ENCODE data around the gene BABAM1. TPM values are rescaled to one million over a fixed set of nuclear protein-coding genes. Genes with fewer than 3 reads are reported as not detected.
A peak's percentile ranks its signal among the peaks of the same experiment; 100 is the strongest.

BABAM1 gene
- total and polyA plus RNA-seq, 9 of the 15 experiments (the other 6 are each of a cell fraction or from before 2014, with no cell fraction given) = 14.7 to 160 (median 113) TPM

DNA sequence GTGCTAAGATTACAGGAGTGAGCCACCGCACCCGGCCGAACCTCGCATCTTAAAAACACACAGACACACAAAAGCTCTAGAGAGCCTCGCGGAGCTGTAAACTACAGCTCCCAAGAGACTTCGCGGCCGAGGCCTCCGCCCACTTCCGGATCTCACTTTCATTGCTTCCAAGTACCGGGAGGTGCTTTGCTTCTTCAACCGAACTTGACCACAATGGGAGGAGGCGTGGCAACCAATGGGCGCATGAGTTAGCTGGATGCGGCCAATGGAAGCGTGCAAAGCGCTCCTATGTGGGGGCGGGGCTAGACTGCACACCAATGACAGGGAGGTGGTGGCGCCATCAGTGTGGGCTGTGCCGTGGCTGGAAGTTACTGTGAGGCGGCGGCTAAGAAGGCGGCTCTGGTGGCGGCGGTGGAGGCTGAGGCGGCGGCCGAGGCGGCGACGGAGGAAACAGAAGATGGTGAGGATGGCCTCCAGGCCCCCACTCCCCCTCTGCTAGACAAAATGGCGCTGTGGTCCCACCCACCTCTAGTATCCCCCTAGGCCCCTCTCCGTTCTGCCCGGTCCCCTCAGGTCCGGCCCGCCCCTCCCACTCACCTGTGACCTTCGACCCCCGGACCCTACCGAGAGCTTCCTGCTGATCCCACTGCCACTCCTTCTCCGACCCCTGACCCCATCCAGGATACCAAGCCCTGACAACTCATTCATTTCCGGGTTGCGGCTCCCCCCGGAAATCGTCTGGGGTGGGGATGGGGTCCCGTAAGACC, 42.1 kb downstream of the BABAM1 start, which contains the start of gene DDA1 (continued):
- TF ChIP-seq, protein P1, sequence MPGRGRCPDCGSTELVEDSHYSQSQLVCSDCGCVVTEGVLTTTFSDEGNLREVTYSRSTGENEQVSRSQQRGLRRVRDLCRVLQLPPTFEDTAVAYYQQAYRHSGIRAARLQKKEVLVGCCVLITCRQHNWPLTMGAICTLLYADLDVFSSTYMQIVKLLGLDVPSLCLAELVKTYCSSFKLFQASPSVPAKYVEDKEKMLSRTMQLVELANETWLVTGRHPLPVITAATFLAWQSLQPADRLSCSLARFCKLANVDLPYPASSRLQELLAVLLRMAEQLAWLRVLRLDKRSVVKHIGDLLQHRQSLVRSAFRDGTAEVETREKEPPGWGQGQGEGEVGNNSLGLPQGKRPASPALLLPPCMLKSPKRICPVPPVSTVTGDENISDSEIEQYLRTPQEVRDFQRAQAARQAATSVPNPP (IDR thresholded peaks at IDR 0.05; ENCODE audit: borderline replicate concordance, insufficient read depth, insufficient read length) = no peak
- TF ChIP-seq FOXJ2 (tag; IDR thresholded peaks at IDR 0.05) = no peak
- no peak for TF ChIP-seq KLF1 (tag; IDR thresholded peaks at IDR 0.05)
- TF ChIP-seq ESRRA (IDR thresholded peaks at IDR 0.05; ENCODE audit: borderline replicate concordance, low read depth) = peak; percentile 81; the same call in 1 of the 2 replicates
- peak; percentile 50; the same call in 1 of the 2 replicates for TF ChIP-seq CTBP1 (IDR thresholded peaks at IDR 0.05; ENCODE audit: borderline replicate concordance)
- TF ChIP-seq ZNF165 (CRISPR knock-in tag; IDR thresholded peaks at IDR 0.05; ENCODE audit: borderline replicate concordance) = no peak
- no peak for TF ChIP-seq ZNF408 (CRISPR knock-in tag; IDR thresholded peaks at IDR 0.05; ENCODE audit: low read depth)
- no peak for TF ChIP-seq ZFPM2 (CRISPR knock-in tag; IDR thresholded peaks at IDR 0.05)
- TF ChIP-seq SAFB2 (IDR thresholded peaks at IDR 0.05; ENCODE audit: borderline replicate concordance, low read depth, low read length, severe bottlenecking) = no peak
- TF ChIP-seq, protein P2, sequence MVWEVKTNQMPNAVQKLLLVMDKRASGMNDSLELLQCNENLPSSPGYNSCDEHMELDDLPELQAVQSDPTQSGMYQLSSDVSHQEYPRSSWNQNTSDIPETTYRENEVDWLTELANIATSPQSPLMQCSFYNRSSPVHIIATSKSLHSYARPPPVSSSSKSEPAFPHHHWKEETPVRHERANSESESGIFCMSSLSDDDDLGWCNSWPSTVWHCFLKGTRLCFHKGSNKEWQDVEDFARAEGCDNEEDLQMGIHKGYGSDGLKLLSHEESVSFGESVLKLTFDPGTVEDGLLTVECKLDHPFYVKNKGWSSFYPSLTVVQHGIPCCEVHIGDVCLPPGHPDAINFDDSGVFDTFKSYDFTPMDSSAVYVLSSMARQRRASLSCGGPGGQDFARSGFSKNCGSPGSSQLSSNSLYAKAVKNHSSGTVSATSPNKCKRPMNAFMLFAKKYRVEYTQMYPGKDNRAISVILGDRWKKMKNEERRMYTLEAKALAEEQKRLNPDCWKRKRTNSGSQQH (CRISPR knock-in tag; IDR thresholded peaks at IDR 0.05) = no peak
- no peak for TF ChIP-seq GABPB2 (CRISPR knock-in tag; conservative IDR thresholded peaks at IDR 0.05)
- peak; percentile 75; the same call in 1 of the 2 replicates for TF ChIP-seq MTA3 (IDR thresholded peaks at IDR 0.05; ENCODE audit: borderline replicate concordance)
- no peak for TF ChIP-seq ZNF717 (CRISPR knock-in tag; IDR thresholded peaks at IDR 0.05)
- TF ChIP-seq BCL6 (CRISPR knock-in tag; IDR thresholded peaks at IDR 0.05) = no peak
- TF ChIP-seq NFIC (IDR thresholded peaks at IDR 0.05) = peak; percentile 52; the same call in 1 of the 2 replicates
- TF ChIP-seq TCF7 (IDR thresholded peaks at IDR 0.05; ENCODE audit: borderline replicate concordance) = no peak
- no peak for TF ChIP-seq RNF2 (IDR thresholded peaks at IDR 0.05)
- no peak for TF ChIP-seq MAFK (IDR thresholded peaks at IDR 0.05; ENCODE audit: low read length)
- TF ChIP-seq BRCA1 (IDR thresholded peaks at IDR 0.05) = no peak
- TF ChIP-seq BRCA1 (CRISPR knock-in tag; IDR thresholded peaks at IDR 0.05) = no peak
- TF ChIP-seq WHSC1 (IDR thresholded peaks at IDR 0.05; ENCODE audit: low read length) = no peak
- TF ChIP-seq, protein P3, sequence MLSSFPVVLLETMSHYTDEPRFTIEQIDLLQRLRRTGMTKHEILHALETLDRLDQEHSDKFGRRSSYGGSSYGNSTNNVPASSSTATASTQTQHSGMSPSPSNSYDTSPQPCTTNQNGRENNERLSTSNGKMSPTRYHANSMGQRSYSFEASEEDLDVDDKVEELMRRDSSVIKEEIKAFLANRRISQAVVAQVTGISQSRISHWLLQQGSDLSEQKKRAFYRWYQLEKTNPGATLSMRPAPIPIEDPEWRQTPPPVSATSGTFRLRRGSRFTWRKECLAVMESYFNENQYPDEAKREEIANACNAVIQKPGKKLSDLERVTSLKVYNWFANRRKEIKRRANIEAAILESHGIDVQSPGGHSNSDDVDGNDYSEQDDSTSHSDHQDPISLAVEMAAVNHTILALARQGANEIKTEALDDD (IDR thresholded peaks at IDR 0.05) = no peak
- no peak for TF ChIP-seq CSDE1 (IDR thresholded peaks at IDR 0.05)
- TF ChIP-seq TFAM (CRISPR knock-in tag; conservative IDR thresholded peaks at IDR 0.05) = no peak
- TF ChIP-seq PHF21A (IDR thresholded peaks at IDR 0.05; ENCODE audit: borderline replicate concordance, low read depth) = no peak
- no peak for TF ChIP-seq KLF16 (IDR thresholded peaks at IDR 0.05)
- TF ChIP-seq ZNF316 (IDR thresholded peaks at IDR 0.05) = no peak
- 0 out of 2 replicates have a peak, but pooled peaks have one; percentile 15 for TF ChIP-seq MYC (IDR thresholded peaks at IDR 0.05; ENCODE audit: low read depth, low read length)
- TF ChIP-seq MYC (CRISPR knock-in tag; IDR thresholded peaks at IDR 0.05; ENCODE audit: borderline replicate concordance, low read depth) = peak; percentile 54; the same call in 1 of the 2 replicates
- no peak for TF ChIP-seq EHMT2 (IDR thresholded peaks at IDR 0.05)
- no peak for TF ChIP-seq ZC3H11A (IDR thresholded peaks at IDR 0.05; ENCODE audit: low read depth, low read length)

Measured in K562 (cell line).